ENCODE measurements around the gene KIF26A. TPM values are rescaled to one million over a fixed set of nuclear protein-coding genes. Genes with fewer than 3 reads are reported as not detected.

The KIF26A gene
- total RNA-seq, 1 donor from 2014 or later = 0.26 TPM

DNA sequence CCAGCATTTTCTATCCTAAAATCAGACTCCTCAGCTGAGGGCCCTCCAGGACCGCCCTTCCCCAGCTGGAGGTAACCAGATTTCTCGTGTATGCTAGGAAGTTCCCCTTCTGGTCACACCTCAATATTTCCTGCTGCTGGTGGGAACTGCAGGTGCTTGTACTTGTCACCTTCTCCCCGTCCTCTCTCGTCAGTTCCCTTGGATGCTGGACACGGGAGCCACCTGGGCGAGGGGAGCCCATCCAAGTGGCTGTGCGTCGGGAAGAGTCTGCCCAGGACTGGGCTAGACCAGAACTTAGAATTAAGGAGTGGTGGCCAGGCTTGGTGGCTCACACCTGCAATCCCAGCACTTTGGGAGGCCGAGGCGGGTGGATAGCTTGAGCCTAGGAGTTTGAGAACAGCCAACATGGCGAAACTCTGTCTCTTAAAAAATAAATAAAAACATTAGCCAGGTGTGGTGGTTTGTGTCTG, 23.2 kb upstream of the KIF26A start:
- TF ChIP-seq, protein P1, sequence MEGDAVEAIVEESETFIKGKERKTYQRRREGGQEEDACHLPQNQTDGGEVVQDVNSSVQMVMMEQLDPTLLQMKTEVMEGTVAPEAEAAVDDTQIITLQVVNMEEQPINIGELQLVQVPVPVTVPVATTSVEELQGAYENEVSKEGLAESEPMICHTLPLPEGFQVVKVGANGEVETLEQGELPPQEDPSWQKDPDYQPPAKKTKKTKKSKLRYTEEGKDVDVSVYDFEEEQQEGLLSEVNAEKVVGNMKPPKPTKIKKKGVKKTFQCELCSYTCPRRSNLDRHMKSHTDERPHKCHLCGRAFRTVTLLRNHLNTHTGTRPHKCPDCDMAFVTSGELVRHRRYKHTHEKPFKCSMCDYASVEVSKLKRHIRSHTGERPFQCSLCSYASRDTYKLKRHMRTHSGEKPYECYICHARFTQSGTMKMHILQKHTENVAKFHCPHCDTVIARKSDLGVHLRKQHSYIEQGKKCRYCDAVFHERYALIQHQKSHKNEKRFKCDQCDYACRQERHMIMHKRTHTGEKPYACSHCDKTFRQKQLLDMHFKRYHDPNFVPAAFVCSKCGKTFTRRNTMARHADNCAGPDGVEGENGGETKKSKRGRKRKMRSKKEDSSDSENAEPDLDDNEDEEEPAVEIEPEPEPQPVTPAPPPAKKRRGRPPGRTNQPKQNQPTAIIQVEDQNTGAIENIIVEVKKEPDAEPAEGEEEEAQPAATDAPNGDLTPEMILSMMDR (IDR thresholded peaks at IDR 0.05; ENCODE audit: insufficient read depth, low read length, severe bottlenecking) = no peak
- Histone ChIP-seq H3K36me3 (ENCODE audit: control insufficient read depth, insufficient read depth, low read length) (no peaks in the 10 kb centered on the region), H3K4me3 (ENCODE audit: low read depth, low read length) (no peak overlapping the region), H3K27me3 (ENCODE audit: control insufficient read depth, insufficient read depth, low read length) (peaks cover 1% of the 10 kb centered on the region)
- DNase-seq (ENCODE audit: low read depth) (no peak), FAIRE-seq (no peak)

- DNase-seq (ENCODE audit: low read depth) (no peak), FAIRE-seq (no peak)
- H3K4me3 ChIP-seq (ENCODE audit: low read depth, low read length) = peak overlapping the region; percentile 61
- H3K36me3 ChIP-seq (ENCODE audit: control insufficient read depth, insufficient read depth, low read length) = no peaks in the 10 kb centered on the region
- peaks cover 1% of the 10 kb centered on the region for H3K27me3 ChIP-seq (ENCODE audit: control insufficient read depth, insufficient read depth, low read length)
- TF ChIP-seq, protein P1 (IDR thresholded peaks at IDR 0.05; ENCODE audit: insufficient read depth, low read length, severe bottlenecking) = no peak
Observed at GRCh38 chr14:104115691-104116287, 22.6 kb upstream of the KIF26A start.

DNA sequence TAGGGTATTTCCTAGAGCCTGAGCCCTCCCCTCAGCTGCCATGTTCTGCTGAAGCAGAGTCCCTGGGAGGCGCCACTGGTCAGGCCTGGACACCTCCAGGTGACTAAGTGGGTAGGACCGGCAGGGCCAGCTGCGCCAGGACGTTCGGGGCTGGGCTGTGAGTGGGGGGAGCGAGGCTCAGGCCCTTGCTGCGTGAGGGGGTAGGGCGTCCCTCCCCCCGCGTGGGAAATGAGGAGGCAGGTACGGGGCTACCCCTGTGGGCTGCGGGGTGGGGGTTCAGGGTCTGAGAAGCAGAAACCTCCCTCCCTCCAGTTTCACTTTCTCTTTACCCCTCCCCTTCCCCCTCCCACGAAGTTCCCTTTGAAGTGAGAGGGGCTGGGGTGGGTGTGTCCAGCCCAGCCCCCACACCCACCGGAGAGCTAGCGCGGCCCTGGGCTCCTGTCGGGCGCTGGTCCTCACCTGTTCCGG, 22.1 kb upstream of the KIF26A start:
- peaks cover 1% of the 10 kb centered on the region for H3K27me3 ChIP-seq (ENCODE audit: control insufficient read depth, insufficient read depth, low read length)
- peak overlapping the region; percentile 61 for H3K4me3 ChIP-seq (ENCODE audit: low read depth, low read length)
- DNase-seq (ENCODE audit: low read depth) (peak; percentile 51), FAIRE-seq (no peak)
- TF ChIP-seq, protein P1 (IDR thresholded peaks at IDR 0.05; ENCODE audit: insufficient read depth, low read length, severe bottlenecking) = peak; percentile 15
- no peaks in the 10 kb centered on the region for H3K36me3 ChIP-seq (ENCODE audit: control insufficient read depth, insufficient read depth, low read length)

GRCh38 chr14:104116756-104117340, 21.5 kb upstream of the KIF26A start:
- FAIRE-seq = no peak
- Histone ChIP-seq H3K27me3 (ENCODE audit: control insufficient read depth, insufficient read depth, low read length) (peaks cover 1% of the 10 kb centered on the region), H3K36me3 (ENCODE audit: control insufficient read depth, insufficient read depth, low read length) (no peaks in the 10 kb centered on the region), H3K4me3 (ENCODE audit: low read depth, low read length) (peak overlapping the region; percentile 85)
- TF ChIP-seq, protein P1 (IDR thresholded peaks at IDR 0.05; ENCODE audit: insufficient read depth, low read length, severe bottlenecking) = no peak
- peak; percentile 54 for DNase-seq (ENCODE audit: low read depth)

- TF ChIP-seq, protein P1 (IDR thresholded peaks at IDR 0.05; ENCODE audit: insufficient read depth, low read length, severe bottlenecking) = no peak
- H3K4me3 ChIP-seq (ENCODE audit: low read depth, low read length) = peak overlapping the region; percentile 85
- no peaks in the 10 kb centered on the region for H3K36me3 ChIP-seq (ENCODE audit: control insufficient read depth, insufficient read depth, low read length)
- H3K27me3 ChIP-seq (ENCODE audit: control insufficient read depth, insufficient read depth, low read length) = no peaks in the 10 kb centered on the region
- DNase-seq (ENCODE audit: low read depth) (no peak), FAIRE-seq (no peak)
Observed at GRCh38 chr14:104117341-104118005, 20.9 kb upstream of the KIF26A start.

Measured in bronchial epithelial cell (primary cell).